AG04450 (cell line): ENCODE results near the gene SFMBT2. TPM values are rescaled to one million over a fixed set of nuclear protein-coding genes. Genes with fewer than 3 reads are reported as not detected.

Source experiments
- CTCF ChIA-PET: fragments of 300-600, 350-600 bp; formaldehyde crosslinking; extraction: SDS; loops from one replicate; lab custom pipeline; 2022; ENCODE audit warnings: antibody characterized with exemption, inconsistent platforms; lab: Charles Lee
- POLR2A ChIA-PET: fragments of 350-600 bp; formaldehyde crosslinking; extraction: SDS; loops from one replicate; lab custom pipeline; 2021; ENCODE audit warnings: antibody characterized with exemption, inconsistent platforms; lab: Yijun Ruan, JAX
- DNase-seq: peaks from one replicate; pipeline ENCODE4 v3.0.0-alpha.2; 2011; ENCODE audit warnings: low read depth, low spot score
- H3K27ac ChIP-seq: one replicate; pipeline ENCODE4 v1.5.1; 2012; ENCODE audit warnings: low read depth, low read length, control low read depth
- H3K27me3 ChIP-seq: one replicate; pipeline ENCODE4 v1.6.0; 2012; ENCODE audit warnings: low read length; ENCODE audit not compliant: control insufficient read depth, insufficient read depth
- H3K4me3 ChIP-seq: 2 replicates; pipeline ENCODE4 v1.5.1; 2011; ENCODE audit warnings: mild to moderate bottlenecking, low read depth, low read length, control low read depth
- H3K9me3 ChIP-seq: 2 replicates; pipeline ENCODE4 v1.5.1; 2012; ENCODE audit warnings: low read length; ENCODE audit not compliant: control insufficient read depth, insufficient read depth
- CTCF ChIP-seq: IDR thresholded peaks from 2 replicates; pipeline ENCODE4 v1.5.1; 2011; ENCODE audit warnings: low read depth, low read length, control low read depth, inconsistent platforms
- polyA plus RNA-seq: library from polyadenylated mRNA; depleted of rRNA; stranded (reverse); fragments of >200 nt; gene quantifications from 2 replicates; pipeline ENCODE4 v1.2.3, GENCODE V29; 2011

Gene SFMBT2
- polyA plus RNA-seq, 1 experiment, result 1.4 TPM

GRCh38 chr10:7243139-7243538 lies 167.7 kb downstream of the SFMBT2 start:
- no peak overlapping the region for H3K4me3 ChIP-seq
- H3K27ac ChIP-seq, result no peak overlapping the region
- POLR2A ChIA-PET, result no interaction called here
- no peak for DNase-seq
- H3K27me3 ChIP-seq, result no peaks in the 10 kb centered on the region
- CTCF ChIA-PET, result no interaction called here
- TF ChIP-seq CTCF, result no peak
- H3K9me3 ChIP-seq, result no peaks in the 10 kb centered on the region

- POLR2A ChIA-PET, result no interaction called here
- no peaks in the 10 kb centered on the region for H3K9me3 ChIP-seq
Observed at GRCh38 chr10:7239312-7239985, 171.4 kb downstream of the SFMBT2 start.

GRCh38 chr10:7235376-7235775 lies 175.5 kb downstream of the SFMBT2 start:
- POLR2A ChIA-PET, result no interaction called here
- TF ChIP-seq CTCF, result no peak
- no peaks in the 10 kb centered on the region for H3K9me3 ChIP-seq
- H3K27me3 ChIP-seq, result no peaks in the 10 kb centered on the region
- H3K4me3 ChIP-seq, result no peak overlapping the region
- CTCF ChIA-PET, result no interaction called here
- H3K27ac ChIP-seq, result no peak overlapping the region
- DNase-seq, result no peak

More at GRCh38 chr10:7239312-7239985, 171.4 kb downstream of the SFMBT2 start:
- H3K27ac ChIP-seq, result no peak overlapping the region
- no peak for DNase-seq
- no peaks in the 10 kb centered on the region for H3K27me3 ChIP-seq
- H3K4me3 ChIP-seq, result no peak overlapping the region
- CTCF ChIA-PET, result no interaction called here
- no peak for TF ChIP-seq CTCF

- H3K9me3 ChIP-seq, result no peaks in the 10 kb centered on the region
- ChIA-PET POLR2A (no interaction called here), CTCF (interaction anchor here (1.2 kb wide), 1 partner anchor 11 kb away, joined by 3 read pairs; no protein-coding TSS in a partner anchor)
- H3K4me3 ChIP-seq, result no peak overlapping the region
- DNase-seq, result no peak
- TF ChIP-seq CTCF, result no peak
- no peaks in the 10 kb centered on the region for H3K27me3 ChIP-seq
- no peak overlapping the region for H3K27ac ChIP-seq
Observed at GRCh38 chr10:7234109-7234508, 176.7 kb downstream of the SFMBT2 start.

- no peaks in the 10 kb centered on the region for H3K27me3 ChIP-seq
- no peaks in the 10 kb centered on the region for H3K9me3 ChIP-seq
- CTCF ChIA-PET, result interaction anchor here (1.2 kb wide), 1 partner anchor 12 kb away, joined by 3 read pairs; no protein-coding TSS in a partner anchor
- no peak for DNase-seq
- H3K27ac ChIP-seq, result no peak overlapping the region
- no peak for TF ChIP-seq CTCF
- H3K4me3 ChIP-seq, result no peak overlapping the region
- POLR2A ChIA-PET, result no interaction called here
Observed at GRCh38 chr10:7233259-7233991, 177.4 kb downstream of the SFMBT2 start.
